Measurements from ENCODE around the gene SNTA1. TPM values are rescaled to one million over a fixed set of nuclear protein-coding genes. Genes with fewer than 3 reads are reported as not detected.

Gene SNTA1
- total and polyA plus RNA-seq, 2 of the 8 experiments (the other 6 are each of a cell fraction or from before 2014, with no cell fraction given), result 4.5 to 8.0 TPM

DNA sequence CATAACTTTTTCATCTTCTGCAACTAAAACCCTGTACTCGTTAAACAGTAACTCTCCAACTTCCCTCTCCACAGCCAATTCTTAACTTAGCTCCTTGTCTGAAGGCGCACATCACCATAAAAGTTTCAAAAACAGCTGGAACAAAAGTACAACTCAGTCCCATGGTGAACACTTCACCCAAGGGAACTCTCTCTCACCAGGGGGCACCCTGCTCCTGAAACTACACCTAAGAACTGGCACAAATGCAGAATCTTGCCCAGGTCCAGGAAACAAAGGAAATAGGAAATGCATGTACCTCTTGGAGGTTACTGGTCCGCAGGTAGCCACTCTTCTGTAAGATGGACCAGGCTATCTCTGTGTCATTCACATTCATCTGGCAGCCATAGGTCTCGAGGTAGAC, 48.8 kb downstream of the SNTA1 start (continued):
- TF ChIP-seq, protein P1, sequence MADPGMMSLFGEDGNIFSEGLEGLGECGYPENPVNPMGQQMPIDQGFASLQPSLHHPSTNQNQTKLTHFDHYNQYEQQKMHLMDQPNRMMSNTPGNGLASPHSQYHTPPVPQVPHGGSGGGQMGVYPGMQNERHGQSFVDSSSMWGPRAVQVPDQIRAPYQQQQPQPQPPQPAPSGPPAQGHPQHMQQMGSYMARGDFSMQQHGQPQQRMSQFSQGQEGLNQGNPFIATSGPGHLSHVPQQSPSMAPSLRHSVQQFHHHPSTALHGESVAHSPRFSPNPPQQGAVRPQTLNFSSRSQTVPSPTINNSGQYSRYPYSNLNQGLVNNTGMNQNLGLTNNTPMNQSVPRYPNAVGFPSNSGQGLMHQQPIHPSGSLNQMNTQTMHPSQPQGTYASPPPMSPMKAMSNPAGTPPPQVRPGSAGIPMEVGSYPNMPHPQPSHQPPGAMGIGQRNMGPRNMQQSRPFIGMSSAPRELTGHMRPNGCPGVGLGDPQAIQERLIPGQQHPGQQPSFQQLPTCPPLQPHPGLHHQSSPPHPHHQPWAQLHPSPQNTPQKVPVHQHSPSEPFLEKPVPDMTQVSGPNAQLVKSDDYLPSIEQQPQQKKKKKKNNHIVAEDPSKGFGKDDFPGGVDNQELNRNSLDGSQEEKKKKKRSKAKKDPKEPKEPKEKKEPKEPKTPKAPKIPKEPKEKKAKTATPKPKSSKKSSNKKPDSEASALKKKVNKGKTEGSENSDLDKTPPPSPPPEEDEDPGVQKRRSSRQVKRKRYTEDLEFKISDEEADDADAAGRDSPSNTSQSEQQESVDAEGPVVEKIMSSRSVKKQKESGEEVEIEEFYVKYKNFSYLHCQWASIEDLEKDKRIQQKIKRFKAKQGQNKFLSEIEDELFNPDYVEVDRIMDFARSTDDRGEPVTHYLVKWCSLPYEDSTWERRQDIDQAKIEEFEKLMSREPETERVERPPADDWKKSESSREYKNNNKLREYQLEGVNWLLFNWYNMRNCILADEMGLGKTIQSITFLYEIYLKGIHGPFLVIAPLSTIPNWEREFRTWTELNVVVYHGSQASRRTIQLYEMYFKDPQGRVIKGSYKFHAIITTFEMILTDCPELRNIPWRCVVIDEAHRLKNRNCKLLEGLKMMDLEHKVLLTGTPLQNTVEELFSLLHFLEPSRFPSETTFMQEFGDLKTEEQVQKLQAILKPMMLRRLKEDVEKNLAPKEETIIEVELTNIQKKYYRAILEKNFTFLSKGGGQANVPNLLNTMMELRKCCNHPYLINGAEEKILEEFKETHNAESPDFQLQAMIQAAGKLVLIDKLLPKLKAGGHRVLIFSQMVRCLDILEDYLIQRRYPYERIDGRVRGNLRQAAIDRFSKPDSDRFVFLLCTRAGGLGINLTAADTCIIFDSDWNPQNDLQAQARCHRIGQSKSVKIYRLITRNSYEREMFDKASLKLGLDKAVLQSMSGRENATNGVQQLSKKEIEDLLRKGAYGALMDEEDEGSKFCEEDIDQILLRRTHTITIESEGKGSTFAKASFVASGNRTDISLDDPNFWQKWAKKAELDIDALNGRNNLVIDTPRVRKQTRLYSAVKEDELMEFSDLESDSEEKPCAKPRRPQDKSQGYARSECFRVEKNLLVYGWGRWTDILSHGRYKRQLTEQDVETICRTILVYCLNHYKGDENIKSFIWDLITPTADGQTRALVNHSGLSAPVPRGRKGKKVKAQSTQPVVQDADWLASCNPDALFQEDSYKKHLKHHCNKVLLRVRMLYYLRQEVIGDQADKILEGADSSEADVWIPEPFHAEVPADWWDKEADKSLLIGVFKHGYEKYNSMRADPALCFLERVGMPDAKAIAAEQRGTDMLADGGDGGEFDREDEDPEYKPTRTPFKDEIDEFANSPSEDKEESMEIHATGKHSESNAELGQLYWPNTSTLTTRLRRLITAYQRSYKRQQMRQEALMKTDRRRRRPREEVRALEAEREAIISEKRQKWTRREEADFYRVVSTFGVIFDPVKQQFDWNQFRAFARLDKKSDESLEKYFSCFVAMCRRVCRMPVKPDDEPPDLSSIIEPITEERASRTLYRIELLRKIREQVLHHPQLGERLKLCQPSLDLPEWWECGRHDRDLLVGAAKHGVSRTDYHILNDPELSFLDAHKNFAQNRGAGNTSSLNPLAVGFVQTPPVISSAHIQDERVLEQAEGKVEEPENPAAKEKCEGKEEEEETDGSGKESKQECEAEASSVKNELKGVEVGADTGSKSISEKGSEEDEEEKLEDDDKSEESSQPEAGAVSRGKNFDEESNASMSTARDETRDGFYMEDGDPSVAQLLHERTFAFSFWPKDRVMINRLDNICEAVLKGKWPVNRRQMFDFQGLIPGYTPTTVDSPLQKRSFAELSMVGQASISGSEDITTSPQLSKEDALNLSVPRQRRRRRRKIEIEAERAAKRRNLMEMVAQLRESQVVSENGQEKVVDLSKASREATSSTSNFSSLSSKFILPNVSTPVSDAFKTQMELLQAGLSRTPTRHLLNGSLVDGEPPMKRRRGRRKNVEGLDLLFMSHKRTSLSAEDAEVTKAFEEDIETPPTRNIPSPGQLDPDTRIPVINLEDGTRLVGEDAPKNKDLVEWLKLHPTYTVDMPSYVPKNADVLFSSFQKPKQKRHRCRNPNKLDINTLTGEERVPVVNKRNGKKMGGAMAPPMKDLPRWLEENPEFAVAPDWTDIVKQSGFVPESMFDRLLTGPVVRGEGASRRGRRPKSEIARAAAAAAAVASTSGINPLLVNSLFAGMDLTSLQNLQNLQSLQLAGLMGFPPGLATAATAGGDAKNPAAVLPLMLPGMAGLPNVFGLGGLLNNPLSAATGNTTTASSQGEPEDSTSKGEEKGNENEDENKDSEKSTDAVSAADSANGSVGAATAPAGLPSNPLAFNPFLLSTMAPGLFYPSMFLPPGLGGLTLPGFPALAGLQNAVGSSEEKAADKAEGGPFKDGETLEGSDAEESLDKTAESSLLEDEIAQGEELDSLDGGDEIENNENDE (IDR thresholded peaks at IDR 0.05; ENCODE audit: insufficient replicate concordance, low read length), result no peak
- TF ChIP-seq NRF1 (IDR thresholded peaks at IDR 0.05; ENCODE audit: low read depth, low read length) (no peak), CTBP2 (IDR thresholded peaks at IDR 0.05; ENCODE audit: borderline replicate concordance, insufficient read depth, insufficient read length, low read length) (no peak), CEBPB (IDR thresholded peaks at IDR 0.05; ENCODE audit: low read depth, low read length) (no peak), CBX5 (IDR thresholded peaks at IDR 0.05; ENCODE audit: low read depth, low read length) (no peak), EZH2 (IDR thresholded peaks at IDR 0.05; ENCODE audit: low read depth, low read length, severe bottlenecking) (no peak)

All from H1 (cell line).